Lung (tissue), 16 donors: ENCODE data around the gene MINDY2. TPM values are rescaled to one million over a fixed set of nuclear protein-coding genes. Genes with fewer than 3 reads are reported as not detected.

Experiments used
- ATAC-seq: fragments of 200-7000 bp; cut with Tn5 transposase; one replicate; pipeline ENCODE4 v1.9.1; 2020; ENCODE audit warnings: moderate number of reproducible peaks; ENCODE audit not compliant: insufficient read depth, low FRiP score
- DNase-seq, 3 donors: peaks; one replicate each; pipeline ENCODE4 v3.0.0-alpha.2; 2013 to 2017
- H3K27ac ChIP-seq, 2 donors: one replicate each; pipeline ENCODE4 v1.5.1; 2013; ENCODE audit warnings: mild to moderate bottlenecking in 2 of 2, moderate library complexity in 2 of 2, control low read depth in 1 of 2, inconsistent platforms in 1 of 2, low read depth in 1 of 2, low read length in 1 of 2
- H3K27me3 ChIP-seq, 3 donors: one replicate each; pipeline ENCODE4 v1.5.1; 2013; ENCODE audit warnings: low read length in 2 of 3; ENCODE audit not compliant: control insufficient read depth in 3 of 3, insufficient read depth in 3 of 3
- H3K36me3 ChIP-seq, 4 donors: one replicate each; pipeline ENCODE4 v1.5.1; 2013; ENCODE audit warnings: low read length in 4 of 4, mild to moderate bottlenecking in 1 of 4, moderate library complexity in 1 of 4; ENCODE audit not compliant: control insufficient read depth in 4 of 4, insufficient read depth in 4 of 4
- H3K4me1 ChIP-seq, 5 donors: one replicate each; pipeline ENCODE4 v1.5.1; 2013; ENCODE audit warnings: low read length in 5 of 5, mild to moderate bottlenecking in 2 of 5, moderate library complexity in 1 of 5; ENCODE audit not compliant: control insufficient read depth in 5 of 5, insufficient read depth in 5 of 5
- H3K4me3 ChIP-seq: one replicate; pipeline ENCODE4 v1.5.1; 2013; ENCODE audit warnings: mild to moderate bottlenecking, control low read depth, moderate library complexity
- H3K9ac ChIP-seq, 2 donors: one replicate each; pipeline ENCODE4 v1.5.1; 2013; ENCODE audit warnings: low read length in 2 of 2, control low read depth in 1 of 2; ENCODE audit not compliant: insufficient read depth in 1 of 2
- H3K9me3 ChIP-seq, 4 donors: one replicate each; pipeline ENCODE4 v1.5.1; 2013; ENCODE audit warnings: low read length in 3 of 4, mild to moderate bottlenecking in 1 of 4, moderate library complexity in 1 of 4; ENCODE audit not compliant: control insufficient read depth in 4 of 4, insufficient read depth in 3 of 4
- WGBS, 2 donors: extraction: QIAGEN DNeasy Blood & Tissue Kit; methylation state at CpG; one replicate each; pipeline ENCODE4 v1.1.7; 2013; 5-methylcytosine and 5-hydroxymethylcytosine counted together
- long read RNA-seq, 5 donors: transcript quantifications; one replicate each; lab custom pipeline, GENCODE V29; 2026
- polyA plus RNA-seq, 2 donors: library from polyadenylated mRNA; stranded (reverse); fragments of 200-250 nt; gene quantifications; one replicate each; pipeline ENCODE4 v1.2.1, GENCODE V29; 2013
- total RNA-seq, 2 donors: library from RNA; depleted of rRNA in 1 of 2; stranded (reverse); fragments of >200 nt in 1 of 2; gene quantifications; one replicate each; pipeline ENCODE4 v1.2.1, GENCODE V29; 2014 to 2021
- TF ChIP-seq, protein P1 (sequence below): IDR thresholded peaks from 2 replicates; pipeline ENCODE4 v1.5.1; 2012; ENCODE audit warnings: mild to moderate bottlenecking; ENCODE audit errors: control extremely low read depth, extremely low read depth
- donor health status: control.
- donor health status: control.
- donor health status: Bipolar disorder and iron deficiency.
- donor health status: healthy.
- donor health status: DM: yes; HTN: yes; CAD: no.

The MINDY2 gene
- total RNA-seq, result 10 to 100 TPM; 24.6 to 37.9 TPM
- polyA plus RNA-seq, result 1 to 10 TPM; 4.1 to 6.1 TPM
- long read RNA-seq, donor 1, full-length matches to known transcripts, result 2 of 2 reads
- long read RNA-seq, donor 1, partial matches to known transcripts, result 0 of 2 reads
- long read RNA-seq, donor 1, other reads (novel, unspliced or antisense), result 0 of 2 reads
- long read RNA-seq, donor 2, full-length matches to known transcripts, result 1 of 1 reads
- long read RNA-seq, donor 2, partial matches to known transcripts, result 0 of 1 reads
- long read RNA-seq, donor 2, other reads (novel, unspliced or antisense), result 0 of 1 reads
- long read RNA-seq, donor 3, partial matches to known transcripts, result 12 of 12 reads
- long read RNA-seq, donor 3, other reads (novel, unspliced or antisense), result 0 of 12 reads
- long read RNA-seq, donor 4, full-length matches to known transcripts, result 1 of 108 reads
- long read RNA-seq, donor 4, partial matches to known transcripts, result 87 of 108 reads
- long read RNA-seq, donor 4, other reads (novel, unspliced or antisense), result 20 of 108 reads
- long read RNA-seq, donor 5, full-length matches to known transcripts, result 4 of 4 reads
- long read RNA-seq, donor 5, partial matches to known transcripts, result 0 of 4 reads
- long read RNA-seq, donor 5, other reads (novel, unspliced or antisense), result 0 of 4 reads

DNA sequence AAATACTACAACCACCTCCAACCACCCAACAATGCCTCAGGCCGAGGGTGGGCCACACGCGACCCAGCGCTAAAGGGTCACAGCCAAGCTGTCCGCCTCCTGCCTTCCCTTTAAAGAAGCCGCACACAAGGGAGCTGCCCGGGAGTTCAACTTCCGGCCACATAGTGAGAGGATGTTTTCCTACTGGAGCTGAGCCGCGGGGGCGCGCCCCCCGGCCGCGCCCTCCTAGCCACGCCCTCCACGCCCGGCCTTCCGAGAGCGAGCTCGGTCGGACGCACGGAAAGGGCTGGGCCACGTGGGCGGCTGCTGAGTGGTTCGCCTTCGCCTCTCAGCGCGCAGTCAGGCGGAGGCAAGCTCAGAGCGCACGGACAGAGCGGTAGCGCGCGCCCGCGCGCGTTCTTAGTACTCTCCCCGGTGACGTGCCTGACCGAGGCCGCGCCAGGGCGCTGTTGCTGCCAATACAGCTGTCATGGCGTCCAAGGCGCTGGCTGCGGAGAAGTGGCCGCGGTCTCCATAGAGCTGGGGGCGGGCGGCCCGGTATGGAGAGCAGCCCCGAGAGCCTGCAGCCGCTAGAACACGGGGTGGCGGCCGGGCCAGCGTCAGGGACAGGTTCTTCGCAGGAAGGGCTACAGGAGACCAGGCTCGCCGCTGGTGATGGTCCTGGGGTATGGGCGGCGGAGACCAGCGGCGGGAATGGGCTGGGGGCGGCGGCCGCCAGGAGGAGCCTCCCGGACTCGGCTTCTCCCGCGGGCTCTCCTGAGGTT, at the start of gene MINDY2:
TSS of gene MINDY2 (plus strand) at position 446 of the 764 bp plus-strand sequence. CDS start at position 540, 94 bp downstream.
- Histone ChIP-seq H3K4me1 (peaks cover 0 to 30% (median 18%) of the 10 kb centered on the region in 5 donors), H3K27me3 (no peaks in the 10 kb centered on the region), H3K27ac (peak within 1 kb of the TSS; percentile 97 to 98), H3K4me3 (peak within 1 kb of the TSS; percentile 87), H3K9ac (peak within 1 kb of the TSS; percentile 72 to 96), H3K9me3 (no peaks in the 10 kb centered on the region), H3K36me3 (peaks cover 0 to 5% (median 0%) of the 10 kb centered on the region in 4 donors)
- peak; percentile 97 for ATAC-seq
- TF ChIP-seq, protein P1, sequence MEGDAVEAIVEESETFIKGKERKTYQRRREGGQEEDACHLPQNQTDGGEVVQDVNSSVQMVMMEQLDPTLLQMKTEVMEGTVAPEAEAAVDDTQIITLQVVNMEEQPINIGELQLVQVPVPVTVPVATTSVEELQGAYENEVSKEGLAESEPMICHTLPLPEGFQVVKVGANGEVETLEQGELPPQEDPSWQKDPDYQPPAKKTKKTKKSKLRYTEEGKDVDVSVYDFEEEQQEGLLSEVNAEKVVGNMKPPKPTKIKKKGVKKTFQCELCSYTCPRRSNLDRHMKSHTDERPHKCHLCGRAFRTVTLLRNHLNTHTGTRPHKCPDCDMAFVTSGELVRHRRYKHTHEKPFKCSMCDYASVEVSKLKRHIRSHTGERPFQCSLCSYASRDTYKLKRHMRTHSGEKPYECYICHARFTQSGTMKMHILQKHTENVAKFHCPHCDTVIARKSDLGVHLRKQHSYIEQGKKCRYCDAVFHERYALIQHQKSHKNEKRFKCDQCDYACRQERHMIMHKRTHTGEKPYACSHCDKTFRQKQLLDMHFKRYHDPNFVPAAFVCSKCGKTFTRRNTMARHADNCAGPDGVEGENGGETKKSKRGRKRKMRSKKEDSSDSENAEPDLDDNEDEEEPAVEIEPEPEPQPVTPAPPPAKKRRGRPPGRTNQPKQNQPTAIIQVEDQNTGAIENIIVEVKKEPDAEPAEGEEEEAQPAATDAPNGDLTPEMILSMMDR, result no peak
- WGBS, 2 donors, result 0% methylated on average over 69 to 75 of the region's 75 CpGs
- peak; percentile 99 to 100 (median 99) for DNase-seq

GRCh38 chr15:58724466-58724865, 46.6 kb upstream of the MINDY2 start:
- peaks cover 0 to 15% (median 7%) of the 10 kb centered on the region in 5 donors for H3K4me1 ChIP-seq
- DNase-seq, result peak in 2 of 3 donors; percentile 56 to 64
- H3K27me3 ChIP-seq, result no peaks in the 10 kb centered on the region
- 36 to 45% methylated on average over 1 of the region's 1 CpG for WGBS, 2 donors
- H3K9ac ChIP-seq, result peak overlapping the region in 1 of 2 donors; percentile 9
- TF ChIP-seq, protein P1, result no peak
- no peaks in the 10 kb centered on the region for H3K36me3 ChIP-seq
- no peak for ATAC-seq
- H3K27ac ChIP-seq, result no peak overlapping the region
- H3K9me3 ChIP-seq, result no peaks in the 10 kb centered on the region
- H3K4me3 ChIP-seq, result no peak overlapping the region

- H3K4me3 ChIP-seq, result no peak overlapping the region
- H3K4me1 ChIP-seq, result peaks cover 5 to 21% (median 7%) of the 10 kb centered on the region in 5 donors
- TF ChIP-seq, protein P1, result no peak
- no peaks in the 10 kb centered on the region for H3K36me3 ChIP-seq
- no peaks in the 10 kb centered on the region for H3K27me3 ChIP-seq
- DNase-seq (no peak), ATAC-seq (no peak)
- no peak overlapping the region for H3K9ac ChIP-seq
- H3K27ac ChIP-seq, result no peak overlapping the region
- WGBS, 2 donors, result 84 to 86% methylated on average over 12 of the region's 12 CpGs
- no peaks in the 10 kb centered on the region for H3K9me3 ChIP-seq
These were observed 44.2 kb upstream of the MINDY2 start for GRCh38 chr15:58726867-58727266.
